Testis (tissue), 2 donors: ENCODE data around the gene QPCT.

ENCODE experiments used
- CTCF ChIP-seq, 3 experiments: fragments of 450-650 bp in 2 of 3; fragments of 200-600 bp in 1 of 3; sonication (generic) in 1 of 3; IDR thresholded peaks; one replicate each; pipeline ENCODE4 v1.5.1; 2016 to 2019; ENCODE audit warnings: antibody characterized with exemption in 3 of 3, mild to moderate bottlenecking in 2 of 3, moderate library complexity in 1 of 3
- POLR2A ChIP-seq: fragments of 450-650 bp; IDR thresholded peaks from one replicate; pipeline ENCODE4 v1.6.1; 2017; ENCODE audit warnings: antibody characterized with exemption, mild to moderate bottlenecking, moderate library complexity

DNA sequence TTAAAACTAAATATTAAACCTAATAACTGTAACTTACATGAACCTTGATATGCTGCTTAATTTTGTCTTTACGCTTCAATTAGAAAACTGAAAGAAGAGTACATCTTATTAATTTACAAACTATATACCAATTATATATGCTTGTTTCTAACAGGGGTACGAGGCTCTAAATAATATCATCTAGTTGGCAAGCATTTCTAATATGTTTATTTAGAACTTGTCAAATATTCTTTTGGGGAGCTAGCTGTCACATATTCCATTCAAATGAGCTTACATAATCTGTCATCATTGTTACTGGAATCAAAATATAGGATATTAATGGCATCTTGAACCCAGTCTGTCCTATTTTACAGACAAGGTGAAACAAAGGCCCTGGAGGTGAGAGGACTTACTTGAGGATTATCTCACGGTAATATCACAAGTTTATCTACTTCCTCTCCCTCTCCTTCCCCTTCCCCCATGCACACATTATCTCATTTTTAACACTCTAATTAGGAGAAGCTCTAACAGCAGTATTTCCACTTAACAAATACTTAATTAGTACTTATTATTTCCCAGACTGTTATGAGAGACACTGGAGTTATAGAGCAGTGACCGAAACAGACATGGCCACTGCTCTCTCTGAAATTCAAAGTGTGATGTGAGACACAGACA, 23.3 kb upstream of the QPCT start:
- TF ChIP-seq POLR2A (no peak), CTCF (IDR thresholded peaks at IDR 0.05) (no peak)
